ENCODE measurements around the gene NEU2.
A peak's percentile ranks its signal among the peaks of the same experiment; 100 is the strongest.

NEU2 gene

GRCh38 chr2:233060980-233061590 lies 28.6 kb downstream of the NEU2 start:
- TF ChIP-seq TAF1 (IDR thresholded peaks at IDR 0.05; ENCODE audit: borderline replicate concordance, insufficient read depth, low read length): no peak
- no peak for TF ChIP-seq REST (IDR thresholded peaks at IDR 0.05; ENCODE audit: insufficient read depth in 1 of 2, low read depth in 2 of 2, low read length in 2 of 2)
- no peak for TF ChIP-seq FOXP2 (optimal IDR thresholded peaks at IDR 0.05; ENCODE audit: borderline replicate concordance, extremely low read depth, extremely low read length, insufficient read depth)
- no peak for TF ChIP-seq SIN3A (IDR thresholded peaks at IDR 0.05; ENCODE audit: borderline replicate concordance, insufficient read depth, low read length)
- TF ChIP-seq POLR2AphosphoS5 (IDR thresholded peaks at IDR 0.05; ENCODE audit: low read depth, low read length): no peak

- TF ChIP-seq SIN3A (IDR thresholded peaks at IDR 0.05; ENCODE audit: borderline replicate concordance, insufficient read depth, low read length) (no peak), FOXP2 (optimal IDR thresholded peaks at IDR 0.05; ENCODE audit: borderline replicate concordance, extremely low read depth, extremely low read length, insufficient read depth) (peak; percentile 55)
These were observed 29.3 kb downstream of the NEU2 start for GRCh38 chr2:233061591-233062450.

GRCh38 chr2:233062451-233062850 lies 30.0 kb downstream of the NEU2 start:
- TF ChIP-seq TAF1 (IDR thresholded peaks at IDR 0.05; ENCODE audit: borderline replicate concordance, insufficient read depth, low read length): no peak
- TF ChIP-seq REST (IDR thresholded peaks at IDR 0.05; ENCODE audit: insufficient read depth in 1 of 2, low read depth in 2 of 2, low read length in 2 of 2): no peak
- no peak for TF ChIP-seq FOXP2 (optimal IDR thresholded peaks at IDR 0.05; ENCODE audit: borderline replicate concordance, extremely low read depth, extremely low read length, insufficient read depth)
- TF ChIP-seq POLR2AphosphoS5 (IDR thresholded peaks at IDR 0.05; ENCODE audit: low read depth, low read length): no peak
- no peak for TF ChIP-seq SIN3A (IDR thresholded peaks at IDR 0.05; ENCODE audit: borderline replicate concordance, insufficient read depth, low read length)

- TF ChIP-seq POLR2AphosphoS5 (IDR thresholded peaks at IDR 0.05; ENCODE audit: low read depth, low read length) (no peak), TAF1 (IDR thresholded peaks at IDR 0.05; ENCODE audit: borderline replicate concordance, insufficient read depth, low read length) (no peak), REST (IDR thresholded peaks at IDR 0.05; ENCODE audit: insufficient read depth in 1 of 2, low read depth in 2 of 2, low read length in 2 of 2) (no peak), SIN3A (IDR thresholded peaks at IDR 0.05; ENCODE audit: borderline replicate concordance, insufficient read depth, low read length) (no peak), FOXP2 (optimal IDR thresholded peaks at IDR 0.05; ENCODE audit: borderline replicate concordance, extremely low read depth, extremely low read length, insufficient read depth) (no peak)
These were observed 30.4 kb downstream of the NEU2 start for GRCh38 chr2:233062946-233063268.

GRCh38 chr2:233063269-233063975 lies 30.9 kb downstream of the NEU2 start:
- TF ChIP-seq REST (IDR thresholded peaks at IDR 0.05; ENCODE audit: insufficient read depth in 1 of 2, low read depth in 2 of 2, low read length in 2 of 2) (no peak), FOXP2 (optimal IDR thresholded peaks at IDR 0.05; ENCODE audit: borderline replicate concordance, extremely low read depth, extremely low read length, insufficient read depth) (no peak), SIN3A (IDR thresholded peaks at IDR 0.05; ENCODE audit: borderline replicate concordance, insufficient read depth, low read length) (no peak), POLR2AphosphoS5 (IDR thresholded peaks at IDR 0.05; ENCODE audit: low read depth, low read length) (no peak), TAF1 (IDR thresholded peaks at IDR 0.05; ENCODE audit: borderline replicate concordance, insufficient read depth, low read length) (no peak)
